ENCODE results near the gene PDILT. TPM values are rescaled to one million over a fixed set of nuclear protein-coding genes. Genes with fewer than 3 reads are reported as not detected.

PDILT gene
- not detected in 5 replicates for total RNA-seq (2022; extraction: Qiagen RNA extraction; ENCODE audit: low read depth)

DNA sequence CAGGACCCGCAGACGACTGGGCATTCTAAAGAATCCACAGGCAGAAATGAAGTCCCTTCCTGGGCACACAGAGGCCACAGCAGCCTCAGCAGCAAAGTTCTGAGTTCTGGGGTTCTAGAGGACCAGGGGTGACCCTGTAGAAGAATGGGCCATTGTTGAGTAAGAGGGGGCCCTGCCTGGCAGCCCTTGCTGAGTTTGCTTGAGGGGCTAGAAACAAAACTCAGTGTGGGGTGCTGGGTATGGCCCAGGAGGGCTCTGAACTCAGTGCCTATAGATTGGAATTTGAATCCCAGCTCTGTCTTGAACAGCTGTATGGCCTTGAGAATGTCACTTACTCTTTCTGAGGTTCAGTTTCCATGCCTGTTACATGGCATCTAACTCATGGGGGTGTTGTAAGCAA lies at the start of gene PDILT:
Gene PDILT (minus strand): TSS at position 101 of the 400 bp plus-strand sequence. CDS start 5,437 bp downstream, outside the sequence.

DNA sequence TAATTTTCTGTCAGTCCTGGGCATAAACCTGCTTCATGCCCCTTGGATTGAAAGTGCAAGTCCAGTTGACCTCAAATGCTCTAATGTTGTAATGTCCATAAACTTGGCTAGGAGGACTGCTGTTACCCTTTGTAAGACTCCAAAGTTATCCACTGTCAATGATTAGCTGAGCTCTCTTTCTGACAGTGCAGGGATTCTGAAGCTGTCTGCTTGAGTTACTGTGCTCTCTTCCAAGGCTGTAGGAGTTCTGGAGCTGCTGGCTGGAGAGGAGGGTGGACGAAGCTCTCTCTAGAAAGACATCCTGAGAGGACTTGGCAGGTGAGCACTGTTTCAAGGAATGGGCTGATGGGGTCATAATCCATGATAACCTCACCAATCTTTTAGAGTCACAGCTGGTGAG lies 46.8 kb upstream of the PDILT start, which contains the start of gene ACSM2A:
Gene ACSM2A (plus strand): TSS at position 158 of the 400 bp plus-strand sequence. CDS start 8,594 bp downstream, outside the sequence.

GRCh38 chr16:20409398-20410120 lies 5.0 kb upstream of the PDILT start, which contains the start of gene ACSM5:
Gene ACSM5 (plus strand): TSS chr16:20409534. CDS start chr16:20411485, 1,951 bp downstream.

DNA sequence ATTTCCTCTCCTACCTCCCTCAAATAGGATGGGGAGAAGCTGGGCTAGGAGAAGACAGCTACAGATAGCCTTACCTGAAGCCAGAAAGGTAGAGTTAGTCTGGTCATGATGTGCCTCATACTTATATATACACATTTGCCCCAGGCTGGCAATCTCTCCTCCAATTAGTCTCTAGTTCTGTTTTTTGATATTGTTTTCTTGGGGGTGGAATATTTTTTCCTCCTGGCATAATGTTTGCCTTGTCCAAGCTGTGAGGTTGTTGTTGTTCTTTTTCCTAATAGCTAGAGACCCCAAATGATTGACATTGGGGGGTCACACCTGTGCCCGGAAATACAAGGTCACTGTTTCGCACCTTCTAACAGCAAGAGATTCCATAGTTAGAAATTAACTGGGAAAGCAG lies 51.9 kb downstream of the PDILT start, which contains the start of gene UMOD:
Gene UMOD (minus strand): TSS at position 101 of the 400 bp plus-strand sequence. CDS start 1,978 bp downstream, outside the sequence.

GRCh38 chr16:20327444-20328041 lies 77.0 kb downstream of the PDILT start, which contains the start of gene GP2:
Gene GP2 (minus strand): TSS chr16:20327513. CDS start chr16:20326431, 1,082 bp downstream.

Other genes starting within 250 kb of the PDILT start
- not detected in 5 replicates for gene GP2, start 77.2 kb downstream of the PDILT start, total RNA-seq (2022; extraction: Qiagen RNA extraction; ENCODE audit: low read depth)
- not detected in 5 replicates for gene UMOD, start 52.0 kb downstream of the PDILT start, total RNA-seq (2022; extraction: Qiagen RNA extraction; ENCODE audit: low read depth)
- not detected in 5 replicates for gene ACSM5, start 4.8 kb upstream of the PDILT start, total RNA-seq (2022; extraction: Qiagen RNA extraction; ENCODE audit: low read depth)
- gene ACSM2A, start 46.8 kb upstream of the PDILT start, total RNA-seq (2022; extraction: Qiagen RNA extraction; ENCODE audit: low read depth) = not detected in 5 replicates
- not detected in 5 replicates for gene ACSM2B, start 171.6 kb upstream of the PDILT start, total RNA-seq (2022; extraction: Qiagen RNA extraction; ENCODE audit: low read depth)

Measured in A549 treated with ZK216348 at 1 μM for 4 hours (cell line).